ENCODE measurements around the gene OBP2A.

DNA sequence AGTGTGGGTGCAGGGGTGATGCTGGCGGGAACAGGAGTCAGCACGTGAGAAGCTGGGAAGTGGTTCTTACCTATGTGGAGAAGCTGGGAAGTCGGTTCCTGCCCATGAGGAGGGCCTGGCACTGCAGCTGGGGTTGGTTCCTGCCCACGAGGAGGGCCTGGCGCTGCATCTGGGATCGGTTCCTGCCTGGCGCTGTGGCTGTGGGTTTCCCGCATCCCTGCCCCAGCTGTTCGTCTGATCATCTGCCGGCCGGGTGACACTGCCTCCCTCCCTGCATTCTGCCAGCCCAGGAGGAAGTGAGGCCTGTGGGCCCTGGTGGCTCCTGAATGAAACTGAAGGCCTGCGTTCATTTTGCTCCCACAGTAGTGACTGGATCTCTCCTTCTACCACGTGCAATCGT lies 5.1 kb downstream of the OBP2A start:
- TF ChIP-seq, protein P1, sequence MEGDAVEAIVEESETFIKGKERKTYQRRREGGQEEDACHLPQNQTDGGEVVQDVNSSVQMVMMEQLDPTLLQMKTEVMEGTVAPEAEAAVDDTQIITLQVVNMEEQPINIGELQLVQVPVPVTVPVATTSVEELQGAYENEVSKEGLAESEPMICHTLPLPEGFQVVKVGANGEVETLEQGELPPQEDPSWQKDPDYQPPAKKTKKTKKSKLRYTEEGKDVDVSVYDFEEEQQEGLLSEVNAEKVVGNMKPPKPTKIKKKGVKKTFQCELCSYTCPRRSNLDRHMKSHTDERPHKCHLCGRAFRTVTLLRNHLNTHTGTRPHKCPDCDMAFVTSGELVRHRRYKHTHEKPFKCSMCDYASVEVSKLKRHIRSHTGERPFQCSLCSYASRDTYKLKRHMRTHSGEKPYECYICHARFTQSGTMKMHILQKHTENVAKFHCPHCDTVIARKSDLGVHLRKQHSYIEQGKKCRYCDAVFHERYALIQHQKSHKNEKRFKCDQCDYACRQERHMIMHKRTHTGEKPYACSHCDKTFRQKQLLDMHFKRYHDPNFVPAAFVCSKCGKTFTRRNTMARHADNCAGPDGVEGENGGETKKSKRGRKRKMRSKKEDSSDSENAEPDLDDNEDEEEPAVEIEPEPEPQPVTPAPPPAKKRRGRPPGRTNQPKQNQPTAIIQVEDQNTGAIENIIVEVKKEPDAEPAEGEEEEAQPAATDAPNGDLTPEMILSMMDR (optimal IDR thresholded peaks at IDR 0.05 in 1 of 3, IDR thresholded peaks at IDR 0.05 in 1 of 3, conservative IDR thresholded peaks at IDR 0.05 in 1 of 3; ENCODE audit: extremely low read depth in 1 of 3, insufficient read depth in 2 of 3, low read length in 3 of 3), result no peak
- TF ChIP-seq EZH2 (IDR thresholded peaks at IDR 0.05; ENCODE audit: low read length), result no peak
